ENCODE data around the gene DCUN1D3.

DCUN1D3 gene

DNA sequence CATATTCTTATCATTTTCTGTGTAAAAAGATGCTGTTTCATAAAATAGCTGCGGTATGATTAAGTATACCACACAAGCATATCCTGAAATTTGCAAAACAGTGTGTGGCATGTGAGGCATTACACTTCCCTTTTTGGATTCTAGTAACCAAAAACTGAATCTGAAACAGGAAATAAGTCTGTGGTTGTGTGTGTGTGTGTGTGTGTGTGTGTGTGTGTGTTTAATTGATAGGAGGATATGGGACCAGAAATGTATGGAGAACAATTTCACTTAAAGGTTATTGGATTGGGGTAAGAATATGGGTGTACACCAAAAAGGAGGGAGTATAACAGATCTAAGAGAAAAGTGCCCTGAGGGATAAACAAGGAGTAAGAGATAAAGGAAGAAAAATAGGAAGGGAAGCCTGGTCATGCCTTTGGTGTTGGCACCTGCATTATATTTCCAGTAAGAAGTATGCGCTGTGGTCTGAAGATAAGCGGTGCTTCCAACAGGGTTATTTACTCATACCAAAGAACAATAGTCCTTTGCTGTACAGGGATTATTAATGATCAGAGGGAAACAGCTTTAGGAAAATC, 4.4 kb upstream of the DCUN1D3 start:
- no peaks in the 10 kb centered on the region for H3K36me3 ChIP-seq (ENCODE audit: control insufficient read depth, insufficient read depth, low read length)
- peak in 1 of 3 donors; percentile 6 for DNase-seq
- H3K9me3 ChIP-seq (ENCODE audit: control insufficient read depth, low read length), result no peaks in the 10 kb centered on the region
- H3K4me3 ChIP-seq (ENCODE audit: insufficient read depth, low read depth, low read length, poor library complexity, severe bottlenecking), result no peak overlapping the region
- no peaks in the 10 kb centered on the region for H3K27me3 ChIP-seq (replicated peaks; ENCODE audit: control insufficient read depth, insufficient read depth, low read length, poor library complexity, severe bottlenecking)
- peaks cover 18% of the 10 kb centered on the region for H3K4me1 ChIP-seq (ENCODE audit: control insufficient read depth, insufficient read depth, low read length, poor library complexity, severe bottlenecking)
- H3K27ac ChIP-seq (ENCODE audit: insufficient read depth, low read length, poor library complexity, severe bottlenecking), result peak overlapping the region; percentile 16

DNA sequence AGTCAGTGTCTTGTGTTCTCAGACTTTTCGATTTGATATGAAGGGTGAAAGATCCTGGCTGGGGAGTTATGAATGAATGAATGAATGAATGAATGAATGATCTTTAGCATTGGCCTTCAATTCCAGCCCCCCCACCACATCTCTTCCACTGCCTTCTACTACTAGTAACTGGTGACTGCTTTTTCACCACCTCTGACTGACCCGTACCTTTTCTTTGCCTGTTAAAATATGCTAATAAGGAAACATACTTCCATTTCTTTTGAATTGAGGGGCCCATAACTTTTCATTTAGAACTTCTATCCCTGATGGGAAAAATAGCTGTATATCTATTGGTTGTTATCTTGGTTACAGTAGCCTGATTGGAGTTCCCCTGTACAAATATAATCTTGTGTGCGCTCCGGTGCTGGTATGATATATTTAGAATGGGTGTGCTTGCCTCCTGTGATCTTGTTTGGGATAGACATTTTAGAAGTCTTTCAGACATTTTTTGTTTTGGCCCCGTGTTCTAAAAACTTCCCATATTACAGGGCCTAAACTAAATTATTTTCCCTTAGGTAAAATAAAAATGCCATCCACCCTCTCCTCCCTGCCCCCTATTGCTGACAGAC, 3.8 kb upstream of the DCUN1D3 start:
- Histone ChIP-seq H3K36me3 (ENCODE audit: control insufficient read depth, insufficient read depth, low read length) (no peaks in the 10 kb centered on the region), H3K4me1 (ENCODE audit: control insufficient read depth, insufficient read depth, low read length, poor library complexity, severe bottlenecking) (peaks cover 18% of the 10 kb centered on the region), H3K4me3 (ENCODE audit: insufficient read depth, low read depth, low read length, poor library complexity, severe bottlenecking) (no peak overlapping the region), H3K27me3 (replicated peaks; ENCODE audit: control insufficient read depth, insufficient read depth, low read length, poor library complexity, severe bottlenecking) (no peaks in the 10 kb centered on the region), H3K9me3 (ENCODE audit: control insufficient read depth, low read length) (no peaks in the 10 kb centered on the region), H3K27ac (ENCODE audit: insufficient read depth, low read length, poor library complexity, severe bottlenecking) (peak overlapping the region; percentile 16)
- no peak for DNase-seq

DNA sequence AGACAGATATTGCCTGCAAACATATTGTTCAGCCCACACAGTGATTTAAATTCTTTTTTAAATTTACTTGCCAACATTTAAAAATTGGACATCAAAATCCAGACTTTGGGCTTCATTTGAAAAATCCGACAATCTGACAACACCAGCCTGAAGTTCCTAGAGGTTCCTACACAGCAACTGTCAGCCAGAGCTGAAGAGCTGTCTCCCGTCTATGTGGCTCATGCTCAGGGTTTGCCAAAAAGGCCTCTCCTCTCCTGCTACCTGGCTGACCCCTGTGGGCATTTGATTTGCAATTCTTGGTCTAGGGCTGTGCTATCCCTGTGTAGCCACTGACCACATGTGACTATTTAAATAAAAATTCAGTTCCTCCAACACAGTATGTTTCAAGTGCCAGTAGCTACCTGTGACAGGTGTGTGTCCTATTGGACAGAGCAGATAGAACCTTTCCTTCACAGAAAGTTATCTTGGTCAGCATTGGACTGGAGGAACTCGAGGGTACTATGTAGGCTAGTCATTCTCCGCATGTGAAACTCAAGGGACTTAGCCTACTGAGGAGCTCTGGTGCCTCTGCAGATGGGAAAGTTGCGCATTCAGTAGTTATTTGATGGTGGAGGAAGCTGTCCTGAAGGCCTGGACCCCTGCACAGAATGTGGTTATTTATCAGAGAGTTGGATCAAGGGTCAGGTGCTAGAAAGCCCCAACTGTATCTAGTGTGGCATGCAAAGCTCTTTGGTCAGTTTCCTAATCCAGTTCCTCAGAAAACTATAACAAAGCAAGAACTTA, 3.1 kb upstream of the DCUN1D3 start:
- Histone ChIP-seq H3K9me3 (ENCODE audit: control insufficient read depth, low read length) (no peaks in the 10 kb centered on the region), H3K36me3 (ENCODE audit: control insufficient read depth, insufficient read depth, low read length) (no peaks in the 10 kb centered on the region), H3K27me3 (replicated peaks; ENCODE audit: control insufficient read depth, insufficient read depth, low read length, poor library complexity, severe bottlenecking) (no peaks in the 10 kb centered on the region), H3K27ac (ENCODE audit: insufficient read depth, low read length, poor library complexity, severe bottlenecking) (no peak overlapping the region), H3K4me1 (ENCODE audit: control insufficient read depth, insufficient read depth, low read length, poor library complexity, severe bottlenecking) (peaks cover 18% of the 10 kb centered on the region), H3K4me3 (ENCODE audit: insufficient read depth, low read depth, low read length, poor library complexity, severe bottlenecking) (no peak overlapping the region)
- no peak for DNase-seq

DNA sequence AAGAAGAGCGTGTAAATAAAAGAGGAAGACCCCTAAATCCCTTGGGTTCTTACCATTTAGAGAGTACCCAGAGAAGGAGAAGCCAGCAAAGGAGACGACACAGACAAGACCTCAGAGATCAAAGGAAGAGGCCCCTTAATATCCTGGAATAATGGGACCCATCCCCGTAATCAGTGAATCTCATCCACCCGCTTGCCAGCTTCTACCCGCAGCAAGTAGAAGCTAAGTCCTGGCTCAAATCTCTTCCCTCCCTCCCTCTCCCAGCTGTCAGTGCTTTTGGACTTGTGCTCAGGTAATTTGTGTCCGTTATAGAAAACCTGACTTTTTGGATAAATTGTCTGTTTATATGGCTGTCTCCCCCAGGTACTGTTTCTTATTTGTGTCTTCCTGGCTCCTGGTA, 2.3 kb upstream of the DCUN1D3 start:
- no peak for DNase-seq
- H3K27me3 ChIP-seq (replicated peaks; ENCODE audit: control insufficient read depth, insufficient read depth, low read length, poor library complexity, severe bottlenecking), result no peaks in the 10 kb centered on the region
- no peaks in the 10 kb centered on the region for H3K36me3 ChIP-seq (ENCODE audit: control insufficient read depth, insufficient read depth, low read length)
- peaks cover 18% of the 10 kb centered on the region for H3K4me1 ChIP-seq (ENCODE audit: control insufficient read depth, insufficient read depth, low read length, poor library complexity, severe bottlenecking)
- H3K27ac ChIP-seq (ENCODE audit: insufficient read depth, low read length, poor library complexity, severe bottlenecking), result no peak overlapping the region
- H3K4me3 ChIP-seq (ENCODE audit: insufficient read depth, low read depth, low read length, poor library complexity, severe bottlenecking), result no peak overlapping the region
- H3K9me3 ChIP-seq (ENCODE audit: control insufficient read depth, low read length), result no peaks in the 10 kb centered on the region

GRCh38 chr16:20901436-20902112, 1.4 kb upstream of the DCUN1D3 start:
- Histone ChIP-seq H3K27ac (ENCODE audit: insufficient read depth, low read length, poor library complexity, severe bottlenecking) (peak overlapping the region; percentile 93), H3K4me1 (ENCODE audit: control insufficient read depth, insufficient read depth, low read length, poor library complexity, severe bottlenecking) (peaks cover 18% of the 10 kb centered on the region), H3K27me3 (replicated peaks; ENCODE audit: control insufficient read depth, insufficient read depth, low read length, poor library complexity, severe bottlenecking) (no peaks in the 10 kb centered on the region), H3K9me3 (ENCODE audit: control insufficient read depth, low read length) (no peaks in the 10 kb centered on the region), H3K4me3 (ENCODE audit: insufficient read depth, low read depth, low read length, poor library complexity, severe bottlenecking) (peak overlapping the region; percentile 88), H3K36me3 (ENCODE audit: control insufficient read depth, insufficient read depth, low read length) (no peaks in the 10 kb centered on the region)
- peak in 1 of 3 donors; percentile 0 for DNase-seq

DNA sequence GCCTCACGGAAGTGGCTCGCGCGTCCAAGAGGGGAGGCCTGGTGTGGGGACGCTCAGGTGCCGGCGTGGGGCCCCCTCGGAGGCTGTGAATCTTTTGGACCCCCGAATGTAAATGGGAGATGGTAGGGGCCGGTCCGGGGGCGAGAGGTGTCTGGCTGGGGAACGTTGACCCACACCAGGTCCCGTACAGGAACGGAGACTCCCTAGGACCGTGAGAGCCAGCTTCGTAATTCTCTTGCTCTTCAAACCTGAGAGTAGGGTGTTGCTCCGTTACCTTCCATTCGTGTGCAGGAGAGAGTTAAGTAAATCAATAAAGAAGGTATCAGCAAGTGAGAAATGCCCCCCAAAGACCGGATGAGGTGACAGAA, 894 bp upstream of the DCUN1D3 start:
- no peak for DNase-seq
- H3K36me3 ChIP-seq (ENCODE audit: control insufficient read depth, insufficient read depth, low read length), result peaks cover 2% of the 10 kb centered on the region
- peak overlapping the region; percentile 93 for H3K27ac ChIP-seq (ENCODE audit: insufficient read depth, low read length, poor library complexity, severe bottlenecking)
- H3K9me3 ChIP-seq (ENCODE audit: control insufficient read depth, low read length), result no peaks in the 10 kb centered on the region
- H3K27me3 ChIP-seq (replicated peaks; ENCODE audit: control insufficient read depth, insufficient read depth, low read length, poor library complexity, severe bottlenecking), result no peaks in the 10 kb centered on the region
- H3K4me1 ChIP-seq (ENCODE audit: control insufficient read depth, insufficient read depth, low read length, poor library complexity, severe bottlenecking), result peaks cover 18% of the 10 kb centered on the region
- peak overlapping the region; percentile 88 for H3K4me3 ChIP-seq (ENCODE audit: insufficient read depth, low read depth, low read length, poor library complexity, severe bottlenecking)

DNA sequence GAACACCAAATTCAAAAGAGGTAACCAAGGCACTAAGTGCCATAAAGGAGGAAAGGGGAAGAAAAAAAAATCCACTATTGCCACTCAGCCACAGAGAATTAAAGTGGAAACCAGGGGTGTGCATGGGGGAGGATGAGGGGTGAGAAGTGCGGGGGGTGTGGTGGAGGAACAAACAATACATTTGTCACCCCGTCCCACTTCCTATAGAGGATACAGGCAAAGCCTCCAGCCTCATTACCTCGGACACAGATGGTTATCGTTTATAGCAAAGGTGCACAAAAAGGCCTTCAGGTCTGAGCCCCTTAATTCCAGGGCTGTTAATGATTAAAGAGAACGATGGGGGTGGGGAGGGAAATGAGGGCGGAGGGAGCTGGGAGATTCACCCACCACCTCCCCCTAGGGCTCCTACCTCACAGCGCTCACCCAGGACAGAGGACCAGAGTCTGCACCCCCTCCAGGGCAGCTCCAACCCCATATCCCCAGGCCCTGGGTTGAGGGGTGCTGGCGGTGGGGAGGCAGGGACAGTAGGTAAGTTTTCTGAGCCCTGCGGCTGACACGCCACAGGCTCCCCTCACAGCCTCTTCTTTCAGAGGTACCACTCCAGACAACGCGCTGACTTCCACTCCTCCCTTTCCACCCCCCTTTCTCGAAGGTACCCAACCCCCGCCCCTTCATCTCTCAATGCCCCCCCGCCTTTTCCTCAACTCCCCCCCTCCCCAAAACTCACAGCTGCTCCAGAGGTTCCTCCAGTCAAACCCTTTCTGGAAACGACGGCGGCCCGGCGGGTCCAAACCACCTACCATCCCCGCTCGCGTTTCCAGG, 470 bp downstream of the DCUN1D3 start:
- Histone ChIP-seq H3K9me3 (ENCODE audit: control insufficient read depth, low read length) (no peaks in the 10 kb centered on the region), H3K4me3 (ENCODE audit: insufficient read depth, low read depth, low read length, poor library complexity, severe bottlenecking) (peak overlapping the region; percentile 88), H3K4me1 (ENCODE audit: control insufficient read depth, insufficient read depth, low read length, poor library complexity, severe bottlenecking) (peaks cover 16% of the 10 kb centered on the region), H3K36me3 (ENCODE audit: control insufficient read depth, insufficient read depth, low read length) (peaks cover 2% of the 10 kb centered on the region), H3K27me3 (replicated peaks; ENCODE audit: control insufficient read depth, insufficient read depth, low read length, poor library complexity, severe bottlenecking) (no peaks in the 10 kb centered on the region), H3K27ac (ENCODE audit: insufficient read depth, low read length, poor library complexity, severe bottlenecking) (peak overlapping the region; percentile 93)
- DNase-seq, result no peak

DNA sequence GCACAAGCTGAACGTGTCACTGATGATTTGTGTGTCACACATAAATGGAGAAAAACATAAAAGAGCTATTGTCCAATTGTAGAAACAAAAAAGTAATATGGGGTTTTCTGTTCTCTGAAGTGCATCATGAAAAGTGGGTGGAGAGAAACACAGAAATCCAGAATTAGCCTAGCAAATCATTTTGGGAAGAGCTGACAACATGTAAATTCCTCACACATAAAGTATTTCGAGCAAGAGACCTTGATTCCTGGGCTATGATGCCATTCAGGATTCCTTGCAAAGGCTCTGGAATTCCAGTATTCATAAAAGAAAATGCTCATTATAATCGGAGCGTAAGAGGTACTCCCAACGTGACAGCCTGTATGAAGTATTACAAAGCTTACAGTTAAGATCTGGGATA, 1.1 kb downstream of the DCUN1D3 start:
- Histone ChIP-seq H3K27me3 (replicated peaks; ENCODE audit: control insufficient read depth, insufficient read depth, low read length, poor library complexity, severe bottlenecking) (no peaks in the 10 kb centered on the region), H3K36me3 (ENCODE audit: control insufficient read depth, insufficient read depth, low read length) (peaks cover 2% of the 10 kb centered on the region), H3K4me1 (ENCODE audit: control insufficient read depth, insufficient read depth, low read length, poor library complexity, severe bottlenecking) (peaks cover 11% of the 10 kb centered on the region), H3K9me3 (ENCODE audit: control insufficient read depth, low read length) (no peaks in the 10 kb centered on the region), H3K4me3 (ENCODE audit: insufficient read depth, low read depth, low read length, poor library complexity, severe bottlenecking) (peak overlapping the region; percentile 88), H3K27ac (ENCODE audit: insufficient read depth, low read length, poor library complexity, severe bottlenecking) (no peak overlapping the region)
- no peak for DNase-seq

DNA sequence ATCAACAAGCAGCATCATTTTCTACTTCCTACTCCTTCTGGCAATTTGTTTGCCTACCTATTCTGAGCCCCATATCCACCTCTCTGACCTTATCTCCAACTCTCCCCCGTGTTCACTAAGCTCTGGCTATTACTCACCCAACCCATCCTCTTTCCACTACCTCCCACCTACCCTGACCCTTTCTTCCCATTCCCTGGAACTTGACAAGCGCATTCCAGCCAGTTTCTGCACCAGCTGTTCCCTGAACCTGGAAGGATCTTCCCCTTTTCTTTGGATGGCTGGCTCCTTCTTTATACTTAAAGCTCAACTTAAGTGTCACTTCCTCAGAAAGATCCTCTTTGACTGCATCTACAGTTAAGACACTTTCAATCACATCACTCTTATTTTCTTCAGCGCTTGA, 2.2 kb downstream of the DCUN1D3 start:
- peaks cover 2% of the 10 kb centered on the region for H3K36me3 ChIP-seq (ENCODE audit: control insufficient read depth, insufficient read depth, low read length)
- no peaks in the 10 kb centered on the region for H3K27me3 ChIP-seq (replicated peaks; ENCODE audit: control insufficient read depth, insufficient read depth, low read length, poor library complexity, severe bottlenecking)
- H3K4me1 ChIP-seq (ENCODE audit: control insufficient read depth, insufficient read depth, low read length, poor library complexity, severe bottlenecking), result peaks cover 4% of the 10 kb centered on the region
- no peak for DNase-seq
- H3K4me3 ChIP-seq (ENCODE audit: insufficient read depth, low read depth, low read length, poor library complexity, severe bottlenecking), result no peak overlapping the region
- H3K27ac ChIP-seq (ENCODE audit: insufficient read depth, low read length, poor library complexity, severe bottlenecking), result no peak overlapping the region
- no peaks in the 10 kb centered on the region for H3K9me3 ChIP-seq (ENCODE audit: control insufficient read depth, low read length)
